Naive thymus-derived CD8-positive, alpha-beta T cell (primary cell): ENCODE measurements around the gene HOXC10. TPM values are rescaled to one million over a fixed set of nuclear protein-coding genes. Genes with fewer than 3 reads are reported as not detected.

Experiments used
- ATAC-seq, 2 donors: fragments of 150-1000 bp; cut with Tn5 transposase in 1 of 2; sonication (Bioruptor Pico), chemical (Tn5 transposase) in 1 of 2; 1 replicate in 1 of 2; 2 replicates in 1 of 2; pipeline ENCODE4 v1.10.0; 2021; ENCODE audit warnings: mild to moderate bottlenecking in 2 of 2, moderate library complexity in 2 of 2
- POLR2A ChIA-PET: fragments of 350-600 bp; sonication (Branson Sonifier 250); formaldehyde crosslinking; loops from one replicate; lab custom pipeline; 2021; ENCODE audit warnings: antibody characterized with exemption; lab: Charles Lee
- DNase-seq, 10 donors: peaks; one replicate each; pipeline versions ENCODE4 v3.0.0 to v3.0.0-alpha.2; 2020 to 2022
- H3K27ac Mint-ChIP-seq, 10 donors: one replicate each; pipeline ENCODE4 v1.8.0; 2020 to 2022; ENCODE audit warnings: mild to moderate bottlenecking in 10 of 10, mixed read lengths in 10 of 10, moderate library complexity in 4 of 10, inconsistent platforms in 1 of 10
- H3K27me3 Mint-ChIP-seq, 5 donors: one replicate each; pipeline ENCODE4 v1.8.0; 2021 to 2022; ENCODE audit warnings: mixed read lengths in 5 of 5
- H3K36me3 Mint-ChIP-seq, 3 donors: one replicate each; pipeline ENCODE4 v1.8.0; 2020 to 2022; ENCODE audit warnings: mixed read lengths in 3 of 3, mild to moderate bottlenecking in 2 of 3, inconsistent platforms in 1 of 3
- H3K4me1 Mint-ChIP-seq, 4 donors: one replicate each; pipeline ENCODE4 v1.8.0; 2021 to 2022; ENCODE audit warnings: mixed read lengths in 4 of 4
- H3K4me3 Mint-ChIP-seq, 10 donors: one replicate each; pipeline ENCODE4 v1.8.0; 2020 to 2022; ENCODE audit warnings: mild to moderate bottlenecking in 10 of 10, mixed read lengths in 10 of 10, moderate library complexity in 6 of 10, inconsistent platforms in 1 of 10
- H3K9me3 Mint-ChIP-seq, 9 donors: one replicate each; pipeline ENCODE4 v1.8.0; 2020 to 2022; ENCODE audit warnings: mixed read lengths in 9 of 9, mild to moderate bottlenecking in 3 of 9, inconsistent platforms in 1 of 9, moderate library complexity in 1 of 9
- polyA plus RNA-seq, 3 donors: library from polyadenylated mRNA; unstranded; fragments of 300-500 nt; fragmentation: Illumina TruSeq; gene quantifications; one replicate each; pipeline ENCODE4 v1.2.3, GENCODE V29; 2021
- total RNA-seq, 8 experiments: library from RNA in 2 of 8; stranded (reverse) in 2 of 8; gene quantifications; one replicate each; pipeline ENCODE4 v1.2.3 and lab custom pipeline; 2021 to 2026

HOXC10 gene
- total and polyA plus RNA-seq, 5 experiments from 2014 or later, result not detected

DNA sequence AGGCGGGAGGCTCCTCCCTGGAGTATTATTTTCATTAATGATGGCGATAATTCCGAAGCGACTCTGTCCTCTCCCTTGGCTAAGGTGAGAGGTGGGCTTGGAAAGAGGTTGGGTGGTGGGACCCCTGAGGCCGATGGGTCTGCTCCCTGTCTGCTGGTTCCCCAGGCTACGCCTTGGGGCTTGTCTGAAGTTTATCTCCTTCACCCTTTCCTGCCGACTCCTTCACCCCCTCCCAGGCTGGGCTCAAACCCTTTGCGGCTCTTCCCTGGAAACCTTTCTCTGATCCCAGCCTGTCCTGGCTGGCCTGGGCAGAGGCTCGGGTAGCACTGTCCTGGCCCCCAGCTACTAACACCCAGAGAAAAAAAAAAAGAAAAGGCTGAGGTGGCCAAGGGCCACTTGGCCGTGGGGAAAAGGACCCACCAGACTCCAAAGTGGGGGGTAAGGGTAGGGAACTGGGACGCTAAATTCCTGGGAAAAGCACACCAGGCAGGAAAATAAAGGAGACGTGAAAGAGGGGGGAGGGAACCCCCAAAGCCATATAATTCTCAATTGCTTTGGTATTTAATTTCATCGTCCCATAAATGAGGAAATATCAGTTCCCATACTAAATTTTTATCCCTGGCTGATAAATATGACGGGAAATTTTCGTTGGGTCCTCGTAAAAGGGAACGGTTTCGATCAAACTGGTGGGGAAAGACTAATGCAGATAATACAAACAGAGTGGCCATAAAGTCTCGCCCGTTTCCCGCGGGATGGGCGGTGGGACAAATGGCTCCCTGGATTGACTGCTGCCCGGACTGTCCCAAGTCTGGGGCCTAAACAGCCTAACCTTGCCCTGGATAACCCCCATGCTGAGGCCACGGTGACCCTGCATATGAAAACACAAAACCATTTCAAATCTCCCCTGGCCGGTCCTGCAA, 2.0 kb upstream of the HOXC10 start:
- DNase-seq, result no peak
- Mint-ChIP-seq H3K4me3 (peak overlapping the region in 3 of 10 donors; percentile 19 to 57 (median 37)), H3K27ac (peak overlapping the region in 4 of 10 donors; percentile 45 to 87 (median 63)), H3K4me1 (peaks cover 10 to 30% (median 20%) of the 10 kb centered on the region in 4 donors), H3K36me3 (peaks cover 0 to 4% (median 2%) of the 10 kb centered on the region in 3 donors), H3K9me3 (peaks cover 0 to 21% (median 0%) of the 10 kb centered on the region in 9 donors), H3K27me3 (peaks cover 56 to 99% (median 83%) of the 10 kb centered on the region in 5 donors)
- ATAC-seq, result no peak
- POLR2A ChIA-PET, result no interaction called here

DNA sequence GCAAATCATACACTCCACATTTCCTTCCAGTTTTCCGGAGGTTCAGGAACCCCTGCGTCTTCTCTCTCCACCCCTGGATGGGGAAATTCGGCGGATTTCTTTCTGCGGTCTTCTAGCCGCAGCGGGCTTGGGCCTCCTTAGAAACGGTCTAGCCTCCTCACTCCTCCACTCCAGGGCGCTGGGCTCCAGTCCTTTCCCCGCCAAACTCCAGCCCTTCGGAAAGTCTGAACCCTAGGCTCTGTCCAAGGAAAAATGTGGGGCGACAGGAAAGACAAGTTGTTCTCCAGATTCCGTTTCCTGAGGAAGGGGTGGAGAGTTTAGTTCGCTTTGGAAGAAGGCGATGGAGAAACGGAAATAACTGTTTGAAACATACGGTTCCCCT, 1.4 kb upstream of the HOXC10 start:
- ATAC-seq (no peak), DNase-seq (no peak)
- peak overlapping the region in 2 of 10 donors; percentile 80 to 87 for H3K27ac Mint-ChIP-seq
- H3K4me3 Mint-ChIP-seq, result peak overlapping the region in 1 of 10 donors; percentile 19
- H3K4me1 Mint-ChIP-seq, result peaks cover 11 to 36% (median 21%) of the 10 kb centered on the region in 4 donors
- peaks cover 0 to 23% (median 0%) of the 10 kb centered on the region in 9 donors for H3K9me3 Mint-ChIP-seq
- peaks cover 56 to 99% (median 83%) of the 10 kb centered on the region in 5 donors for H3K27me3 Mint-ChIP-seq
- peaks cover 0 to 4% (median 2%) of the 10 kb centered on the region in 3 donors for H3K36me3 Mint-ChIP-seq
- POLR2A ChIA-PET, result no interaction called here

DNA sequence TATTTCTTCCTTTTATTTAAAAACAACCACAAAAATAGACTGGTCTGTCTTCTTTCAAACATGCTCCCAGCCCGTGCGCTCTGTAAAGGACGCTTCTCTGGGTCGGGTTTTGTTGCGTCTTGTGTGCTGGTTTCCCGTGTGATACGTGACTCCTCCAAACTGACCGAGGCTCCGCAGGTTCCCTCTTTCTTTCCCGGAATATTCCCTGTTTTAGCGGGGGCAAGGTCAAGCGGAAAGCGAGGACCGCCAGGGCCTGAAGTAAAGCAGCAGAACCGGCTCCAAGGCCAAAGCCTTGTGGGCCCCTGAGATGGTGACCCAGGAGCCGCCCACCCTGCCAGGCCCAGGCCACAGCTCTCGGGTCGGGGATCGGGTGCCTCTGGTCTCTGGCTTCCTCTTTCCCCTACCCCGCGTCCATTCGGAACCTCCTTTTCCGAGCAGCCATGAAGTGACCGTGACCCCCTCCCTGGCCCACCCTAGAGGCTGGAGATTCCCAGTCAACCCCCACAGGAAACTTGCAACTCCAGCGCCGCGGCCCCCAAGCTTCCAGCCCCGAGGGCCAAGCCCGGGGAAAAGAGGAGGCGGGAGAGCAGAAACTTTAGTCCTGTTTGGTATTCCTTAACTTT, 885 bp upstream of the HOXC10 start:
- H3K4me1 Mint-ChIP-seq, result peaks cover 14 to 41% (median 23%) of the 10 kb centered on the region in 4 donors
- H3K4me3 Mint-ChIP-seq, result peak overlapping the region in 1 of 10 donors; percentile 70
- peaks cover 0 to 4% (median 2%) of the 10 kb centered on the region in 3 donors for H3K36me3 Mint-ChIP-seq
- peaks cover 0 to 21% (median 0%) of the 10 kb centered on the region in 9 donors for H3K9me3 Mint-ChIP-seq
- ATAC-seq, result no peak
- peaks cover 59 to 99% (median 82%) of the 10 kb centered on the region in 5 donors for H3K27me3 Mint-ChIP-seq
- peak overlapping the region in 2 of 10 donors; percentile 80 to 87 for H3K27ac Mint-ChIP-seq
- peak in 1 of 10 donors; percentile 46 for DNase-seq
- POLR2A ChIA-PET, result no interaction called here

DNA sequence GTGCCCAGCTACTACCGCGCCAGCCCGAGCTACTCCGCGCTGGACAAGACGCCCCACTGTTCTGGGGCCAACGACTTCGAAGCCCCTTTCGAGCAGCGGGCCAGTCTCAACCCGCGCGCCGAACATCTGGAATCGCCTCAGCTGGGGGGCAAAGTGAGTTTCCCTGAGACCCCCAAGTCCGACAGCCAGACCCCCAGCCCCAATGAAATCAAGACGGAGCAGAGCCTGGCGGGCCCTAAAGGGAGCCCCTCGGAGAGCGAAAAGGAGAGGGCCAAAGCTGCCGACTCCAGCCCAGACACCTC, 697 bp downstream of the HOXC10 start:
- Mint-ChIP-seq H3K9me3 (peaks cover 0 to 19% (median 0%) of the 10 kb centered on the region in 9 donors), H3K4me1 (peaks cover 28 to 49% (median 36%) of the 10 kb centered on the region in 4 donors), H3K27me3 (peaks cover 67 to 99% (median 82%) of the 10 kb centered on the region in 5 donors), H3K27ac (peak overlapping the region in 3 of 10 donors; percentile 25 to 91 (median 63)), H3K36me3 (peaks cover 0 to 4% (median 2%) of the 10 kb centered on the region in 3 donors), H3K4me3 (peak overlapping the region in 9 of 10 donors; percentile 54 to 86 (median 70))
- no peak for ATAC-seq
- POLR2A ChIA-PET, result interaction anchor here (0.5 to 0.6 kb wide), 2 partner anchors 51 to 485 kb away, joined by 3 to 8 read pairs; no protein-coding TSS in a partner anchor
- DNase-seq, result no peak

DNA sequence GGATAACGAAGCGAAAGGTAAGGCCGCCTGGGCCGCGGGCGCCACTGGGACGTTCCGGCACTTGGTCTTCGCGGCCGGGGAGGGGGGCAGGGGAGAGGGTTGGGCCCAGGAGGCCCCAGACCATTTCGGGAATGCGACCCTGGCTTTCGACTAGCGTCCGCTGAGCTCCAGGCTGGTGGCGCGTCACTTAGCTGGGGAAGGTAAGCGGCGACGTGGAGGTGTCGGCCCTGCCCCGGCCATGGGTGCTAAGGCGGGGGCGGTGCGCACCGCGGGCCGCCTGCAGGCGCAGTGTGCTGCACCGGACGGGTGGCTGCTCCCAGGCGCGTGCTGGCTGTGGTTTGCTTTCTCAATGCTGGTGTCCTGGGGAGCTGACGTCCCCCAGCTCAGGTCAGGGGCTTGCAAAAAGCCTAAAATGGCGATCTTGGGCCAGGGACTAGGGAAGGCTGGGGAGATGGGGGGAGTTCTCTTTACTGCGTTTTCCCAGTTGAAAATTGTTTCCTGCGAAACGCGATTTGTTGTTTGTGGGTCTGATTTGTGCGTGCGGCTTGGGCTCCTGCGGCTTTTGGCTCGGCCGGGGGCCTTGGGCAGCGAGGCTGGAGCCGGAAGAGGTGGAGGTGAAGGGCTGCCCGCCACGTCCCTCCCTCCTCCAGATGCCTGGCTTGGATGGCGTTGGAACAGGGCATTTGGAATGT, 1.2 kb downstream of the HOXC10 start:
- POLR2A ChIA-PET, result interaction anchor here (0.5 kb wide), 1 partner anchor 51 kb away, joined by 8 read pairs; no protein-coding TSS in a partner anchor
- DNase-seq (peak in 1 of 10 donors; percentile 61), ATAC-seq (peak; percentile 43 to 60)
- peak overlapping the region; percentile 2 to 86 (median 70) for H3K4me3 Mint-ChIP-seq
- H3K9me3 Mint-ChIP-seq, result peaks cover 0 to 19% (median 0%) of the 10 kb centered on the region in 9 donors
- H3K36me3 Mint-ChIP-seq, result peaks cover 0 to 6% (median 2%) of the 10 kb centered on the region in 3 donors
- H3K27ac Mint-ChIP-seq, result peak overlapping the region in 1 of 10 donors; percentile 63
- H3K4me1 Mint-ChIP-seq, result peaks cover 30 to 49% (median 35%) of the 10 kb centered on the region in 4 donors
- peaks cover 66 to 99% (median 80%) of the 10 kb centered on the region in 5 donors for H3K27me3 Mint-ChIP-seq

DNA sequence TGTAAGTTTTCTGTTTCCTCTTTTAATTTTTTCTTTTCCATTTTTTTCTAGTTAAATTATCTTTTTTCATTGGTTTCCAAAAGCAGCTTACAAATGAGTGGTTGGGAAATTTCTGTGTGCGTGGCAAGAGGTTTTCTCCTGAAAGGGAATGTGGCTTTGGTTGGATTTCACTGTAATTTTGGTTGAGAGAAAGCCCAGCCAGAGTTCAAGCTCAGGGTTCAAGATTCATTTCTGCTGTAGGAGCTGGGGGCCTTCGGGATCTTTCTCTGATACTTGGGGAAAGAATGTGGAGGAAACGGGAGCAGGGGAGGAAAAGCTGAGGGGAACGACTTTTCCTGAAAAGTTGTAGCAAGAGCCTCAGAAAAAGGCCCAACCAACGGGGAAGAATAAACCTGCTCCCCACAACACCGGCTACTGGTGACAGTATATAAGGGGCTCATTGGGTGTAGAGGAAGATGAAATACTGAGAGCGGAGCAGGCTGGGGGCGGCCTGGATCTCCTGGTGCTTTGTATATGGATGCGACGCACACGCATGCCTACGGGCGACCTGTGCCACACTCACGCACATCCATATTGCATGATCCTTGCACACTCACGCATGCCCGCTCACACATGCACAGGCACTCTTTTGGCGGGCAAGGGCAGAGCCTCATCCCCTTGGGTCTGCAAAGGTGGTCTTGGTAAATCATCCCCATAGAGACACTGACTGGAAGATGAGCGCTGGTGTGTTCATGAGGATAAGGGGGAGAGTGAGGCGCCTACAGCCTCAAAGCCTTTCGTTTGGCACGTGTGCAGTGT, 1.9 kb downstream of the HOXC10 start:
- POLR2A ChIA-PET, result no interaction called here
- ATAC-seq, result no peak
- peaks cover 30 to 50% (median 35%) of the 10 kb centered on the region in 4 donors for H3K4me1 Mint-ChIP-seq
- DNase-seq, result peak in 1 of 10 donors; percentile 31
- peaks cover 0 to 19% (median 0%) of the 10 kb centered on the region in 9 donors for H3K9me3 Mint-ChIP-seq
- H3K4me3 Mint-ChIP-seq, result peak overlapping the region in 5 of 10 donors; percentile 12 to 70 (median 46)
- peaks cover 70 to 99% (median 80%) of the 10 kb centered on the region in 5 donors for H3K27me3 Mint-ChIP-seq
- H3K36me3 Mint-ChIP-seq, result peaks cover 0 to 7% (median 2%) of the 10 kb centered on the region in 3 donors
- peak overlapping the region in 1 of 10 donors; percentile 16 for H3K27ac Mint-ChIP-seq

DNA sequence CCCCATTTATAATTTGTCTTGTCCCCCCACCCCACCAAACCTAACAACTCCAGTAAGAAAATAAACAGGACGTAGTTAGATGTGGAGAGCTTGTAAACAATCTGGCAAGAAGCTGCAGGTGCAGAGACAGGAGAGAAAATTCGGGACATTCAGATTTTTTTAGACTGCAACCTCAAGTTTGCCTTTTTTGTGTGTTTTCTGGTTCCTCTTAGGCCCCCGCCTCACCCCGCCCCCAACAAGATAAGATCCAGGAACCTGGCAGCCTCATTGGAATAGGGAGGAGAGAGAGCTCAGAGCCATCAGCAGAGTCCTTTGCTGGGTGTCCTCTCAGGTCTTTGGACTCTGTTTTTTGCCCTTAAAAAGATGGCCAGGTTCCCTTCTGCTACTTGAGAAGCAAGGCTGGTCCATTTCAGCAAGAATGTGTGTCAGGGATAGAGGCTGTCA, 2.9 kb downstream of the HOXC10 start:
- POLR2A ChIA-PET, result interaction anchor here (1.0 to 1.2 kb wide), 3 partner anchors 10 to 21 kb away, joined by 3 to 5 read pairs (median 4); no protein-coding TSS in a partner anchor
- DNase-seq (peak in 1 of 10 donors; percentile 10), ATAC-seq (no peak)
- peak overlapping the region in 1 of 10 donors; percentile 7 for H3K27ac Mint-ChIP-seq
- H3K9me3 Mint-ChIP-seq, result peaks cover 0 to 21% (median 0%) of the 10 kb centered on the region in 9 donors
- H3K4me1 Mint-ChIP-seq, result peaks cover 30 to 50% (median 35%) of the 10 kb centered on the region in 4 donors
- peaks cover 73 to 99% (median 84%) of the 10 kb centered on the region in 5 donors for H3K27me3 Mint-ChIP-seq
- no peak overlapping the region for H3K4me3 Mint-ChIP-seq
- H3K36me3 Mint-ChIP-seq, result peaks cover 0 to 7% (median 2%) of the 10 kb centered on the region in 3 donors

DNA sequence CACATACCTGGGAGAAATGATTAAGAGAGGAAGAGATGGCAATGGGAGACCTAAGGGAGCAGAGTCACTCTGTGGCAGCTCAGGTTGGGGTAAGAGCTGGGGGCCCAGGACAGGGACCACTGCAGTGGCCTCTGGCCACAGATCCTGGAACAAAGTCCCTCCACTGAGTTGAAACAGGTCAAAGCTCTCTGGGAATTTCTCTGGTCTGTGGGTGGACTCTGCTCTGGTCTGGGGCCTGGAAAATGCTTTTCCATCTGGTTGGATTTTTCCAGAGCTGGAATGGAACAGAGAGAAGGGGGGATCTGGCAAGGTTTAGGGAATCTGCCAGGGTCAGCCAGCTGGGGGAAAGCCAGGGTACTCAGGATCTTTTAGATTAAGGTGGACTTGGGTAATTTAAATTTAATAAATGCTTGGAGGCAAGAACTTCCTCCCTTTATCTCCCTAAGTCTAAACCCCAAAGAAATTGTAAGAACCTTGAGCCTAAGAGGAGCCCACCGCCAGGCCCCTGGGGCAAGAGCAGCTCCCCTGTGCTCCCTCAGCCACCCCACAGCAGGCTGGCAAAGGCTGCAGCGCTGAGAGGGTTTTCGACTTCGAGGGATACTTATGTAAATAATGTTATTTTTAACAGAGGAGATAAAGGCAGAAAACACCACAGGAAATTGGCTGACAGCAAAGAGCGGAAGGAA, 3.7 kb downstream of the HOXC10 start:
- peak overlapping the region in 9 of 10 donors; percentile 22 to 80 (median 48) for H3K4me3 Mint-ChIP-seq
- peak in 1 of 10 donors; percentile 4 for DNase-seq

DNA sequence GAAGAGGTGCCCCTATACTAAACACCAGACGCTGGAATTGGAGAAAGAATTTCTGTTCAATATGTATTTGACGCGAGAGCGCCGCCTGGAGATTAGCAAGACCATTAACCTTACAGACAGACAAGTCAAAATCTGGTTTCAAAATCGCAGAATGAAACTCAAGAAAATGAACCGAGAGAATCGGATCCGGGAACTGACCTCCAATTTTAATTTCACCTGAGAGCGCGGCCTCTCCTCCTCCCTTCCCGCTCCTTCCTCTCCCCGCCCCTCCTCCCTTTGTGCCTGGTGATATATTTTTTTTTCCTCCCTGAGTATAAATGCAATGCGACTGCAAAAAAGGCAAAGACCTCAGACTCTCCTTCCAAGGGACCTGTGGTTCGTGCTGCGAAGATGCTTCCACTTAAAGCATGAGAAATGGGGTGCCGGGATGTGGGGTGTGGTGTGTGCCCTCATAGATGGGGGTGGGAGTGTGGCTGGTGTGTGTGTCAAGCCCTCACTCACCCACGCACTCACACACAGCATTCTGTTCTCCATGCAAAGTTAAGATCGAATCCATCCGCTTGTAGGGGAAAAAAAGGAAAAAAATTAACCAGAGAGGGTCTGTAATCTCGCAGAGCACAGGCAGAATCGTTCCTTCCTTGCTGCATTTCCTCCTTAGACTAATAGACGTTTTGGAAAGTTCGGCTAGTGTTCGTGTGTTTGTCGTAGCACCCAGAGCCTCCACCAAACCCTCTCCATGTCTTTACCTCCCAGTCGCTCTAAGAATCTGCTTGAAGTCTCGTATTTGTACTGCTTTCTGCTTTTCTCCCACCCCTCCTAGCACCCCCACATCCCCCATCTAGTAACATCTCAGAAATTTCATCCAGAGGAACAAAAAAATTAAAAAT, 4.5 kb downstream of the HOXC10 start:
- Mint-ChIP-seq H3K4me3 (peak overlapping the region in 9 of 10 donors; percentile 25 to 80 (median 55)), H3K9me3 (peaks cover 0 to 15% (median 0%) of the 10 kb centered on the region in 9 donors), H3K27ac (peak overlapping the region in 1 of 10 donors; percentile 68), H3K27me3 (peaks cover 78 to 99% (median 87%) of the 10 kb centered on the region in 5 donors), H3K36me3 (peaks cover 0 to 13% (median 0%) of the 10 kb centered on the region in 3 donors), H3K4me1 (peaks cover 36 to 58% (median 41%) of the 10 kb centered on the region in 4 donors)
- POLR2A ChIA-PET, result interaction anchor here (1.1 kb wide), 1 partner anchor 8 kb away, joined by 4 read pairs; no protein-coding TSS in a partner anchor
- DNase-seq, result peak in 3 of 10 donors; percentile 43 to 62 (median 44)
- ATAC-seq, result peak in 1 of 2 donors; percentile 39

More for the DNA sequence above, 3.7 kb downstream of the HOXC10 start:
- ATAC-seq, result no peak
- peak overlapping the region in 2 of 10 donors; percentile 47 to 53 for H3K27ac Mint-ChIP-seq
- peaks cover 0 to 7% (median 0%) of the 10 kb centered on the region in 3 donors for H3K36me3 Mint-ChIP-seq
- H3K27me3 Mint-ChIP-seq, result peaks cover 75 to 99% (median 84%) of the 10 kb centered on the region in 5 donors
- POLR2A ChIA-PET, result interaction anchor here (1.0 to 1.2 kb wide), 3 partner anchors 9 to 22 kb away, joined by 3 to 5 read pairs (median 4); no protein-coding TSS in a partner anchor
- H3K9me3 Mint-ChIP-seq, result peaks cover 0 to 15% (median 0%) of the 10 kb centered on the region in 9 donors
- H3K4me1 Mint-ChIP-seq, result peaks cover 32 to 50% (median 35%) of the 10 kb centered on the region in 4 donors
